Psoas muscle (tissue), 8 donors: Measurements from ENCODE around the gene PANK4. TPM values are rescaled to one million over a fixed set of nuclear protein-coding genes. Genes with fewer than 3 reads are reported as not detected.

Source experiments
- ATAC-seq, 4 donors: fragments of 200-7000 bp; cut with Tn5 transposase; one replicate each; pipeline ENCODE4 v1.9.1; 2020; ENCODE audit warnings: moderate library complexity in 3 of 4, mild to moderate bottlenecking in 2 of 4
- DNase-seq, 2 donors: peaks; one replicate each; pipeline ENCODE4 v3.0.0-alpha.2; 2020
- H3K27ac ChIP-seq: fragments of 200-600 bp; one replicate; pipeline ENCODE4 v1.8.0; 2022
- H3K27me3 ChIP-seq, 3 donors: fragments of 200-600 bp in 1 of 3; one replicate each; pipeline versions ENCODE4 v1.6.1 to v1.8.0; 2013 to 2022; ENCODE audit warnings: low read length in 2 of 3, mild to moderate bottlenecking in 2 of 3, moderate library complexity in 1 of 3; ENCODE audit not compliant: insufficient read depth in 3 of 3
- H3K36me3 ChIP-seq, 2 donors: fragments of 200-600 bp in 1 of 2; one replicate each; pipeline versions ENCODE4 v1.6.1 to v1.8.0; 2013 to 2022; ENCODE audit warnings: low read depth in 1 of 2, mild to moderate bottlenecking in 1 of 2, moderate library complexity in 1 of 2; ENCODE audit not compliant: insufficient read depth in 1 of 2
- H3K4me1 ChIP-seq: fragments of 200-600 bp; one replicate; pipeline ENCODE4 v1.8.0; 2022
- H3K4me3 ChIP-seq: fragments of 200-600 bp; one replicate; pipeline ENCODE4 v1.8.0; 2022; ENCODE audit warnings: mild to moderate bottlenecking
- H3K9me3 ChIP-seq: fragments of 200-600 bp; one replicate; pipeline ENCODE4 v1.8.0; 2022
- WGBS, 3 donors: extraction: QIAGEN DNeasy Blood & Tissue Kit; methylation state at CpG; one replicate each; pipeline versions ENCODE4 v1.1.6 to v1.1.7; 2013; 5-methylcytosine and 5-hydroxymethylcytosine counted together
- intact Hi-C, 2 donors: fragments of 100-400 bp; cut with DNase I; formaldehyde crosslinking; loops; one replicate each; pipeline versions ENCODE4 v1.11.0 to v1.14.2; 2022
- polyA plus RNA-seq, 3 donors: library from polyadenylated mRNA; stranded (reverse); fragments of 200-250 nt; gene quantifications; one replicate each; pipeline ENCODE4 v1.2.3, GENCODE V29; 2013
- total RNA-seq, 4 donors: library from RNA; stranded (reverse); fragmentation: NEBNext Ultra II Directional in 2 of 4; extraction: Animal tissue kit (Norgen Biotek cat#: 25700) in 2 of 4; gene quantifications; one replicate each; pipeline versions ENCODE4 v1.2.1 to v1.2.4, GENCODE V29; 2021 to 2023
- TF ChIP-seq, protein P1 (sequence below): fragments of 200-600 bp; IDR thresholded peaks from one replicate; pipeline ENCODE4 v1.8.0; 2022; ENCODE audit warnings: antibody characterized with exemption
- donor health status: healthy with polysubstance abuse.
- donor health status: DM: no; HTN: no; CAD: no; lungs with moderate emphysema.
- donor health status: Bipolar disorder and iron deficiency.
- donor health status: healthy.
- donor health status: DM: yes; HTN: yes; CAD: no.
- donor health status: DM: no; HTN: no; CAD: no.
- donor health status: DM: no; HTN: no; CAD: no.
- donor health status: DM: yes; HTN: yes; CAD: no.

PANK4 gene
- total and polyA plus RNA-seq, 7 donors = 29.0 to 45.1 (median 31.9) TPM

DNA sequence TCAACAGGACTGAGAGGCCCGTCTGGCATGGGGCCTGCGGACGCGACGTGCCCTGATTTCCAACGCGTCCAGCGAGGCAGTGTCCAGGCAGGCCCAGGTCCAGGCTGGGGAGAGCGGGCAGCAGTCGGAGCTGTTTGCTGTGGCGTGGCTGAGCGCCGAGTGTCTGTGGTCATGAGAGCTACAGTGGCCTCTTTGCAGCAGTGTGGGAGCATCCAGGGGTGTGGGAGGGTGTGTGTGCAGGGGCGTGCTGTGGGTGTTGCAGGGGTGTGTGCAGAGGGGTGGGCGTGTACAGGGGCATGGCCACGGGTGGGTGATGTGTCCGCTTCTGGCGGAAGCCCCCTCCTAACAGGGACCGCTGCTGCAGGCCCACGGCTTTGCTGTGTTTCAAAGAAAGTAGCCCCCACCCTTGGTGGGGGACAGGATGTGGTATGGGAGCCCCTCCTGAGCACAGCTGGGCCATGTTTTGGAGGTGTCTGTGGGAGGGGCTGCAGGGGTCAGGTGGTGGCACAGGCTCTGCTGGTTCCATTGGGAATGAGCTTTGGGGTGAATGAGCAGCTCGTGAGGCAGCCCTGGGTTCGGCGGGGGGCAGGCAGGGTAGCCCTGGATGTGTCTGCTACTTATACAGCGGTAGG, 32.6 kb downstream of the PANK4 start:
- intact Hi-C loops = no loop called here

DNA sequence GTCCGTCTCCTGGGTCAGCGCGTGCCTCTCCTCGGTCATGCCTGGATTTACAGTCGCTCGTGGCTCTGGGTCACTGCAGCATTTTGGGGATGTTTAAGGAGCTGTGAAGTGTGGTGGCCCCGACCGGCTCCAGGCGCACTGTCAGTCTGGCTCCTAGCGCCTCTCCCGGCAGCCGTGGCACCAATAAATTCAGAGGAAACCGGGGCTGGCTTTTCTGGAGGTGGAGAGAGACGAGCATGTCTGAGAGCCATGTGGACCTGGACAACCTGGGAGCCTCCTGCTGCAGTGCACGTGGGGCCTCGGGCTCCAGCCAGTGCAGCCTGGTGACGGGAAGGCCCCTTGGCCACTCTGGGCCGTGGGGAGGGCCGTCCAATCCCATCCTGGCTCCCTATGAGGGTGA, 33.2 kb downstream of the PANK4 start:
- H3K9me3 ChIP-seq = peaks cover 3% of the 10 kb centered on the region
- 31 to 45% (median 42%) methylated on average over 18 to 19 of the region's 19 CpGs for WGBS, 3 donors

More for the DNA sequence above, 32.6 kb downstream of the PANK4 start:
- Histone ChIP-seq H3K27ac (no peak overlapping the region), H3K9me3 (peaks cover under 1% of the 10 kb centered on the region), H3K36me3 (no peaks in the 10 kb centered on the region), H3K4me1 (peaks cover 3% of the 10 kb centered on the region), H3K4me3 (no peak overlapping the region), H3K27me3 (peaks cover 0 to 15% (median 0%) of the 10 kb centered on the region in 3 donors)
- TF ChIP-seq, protein P1, sequence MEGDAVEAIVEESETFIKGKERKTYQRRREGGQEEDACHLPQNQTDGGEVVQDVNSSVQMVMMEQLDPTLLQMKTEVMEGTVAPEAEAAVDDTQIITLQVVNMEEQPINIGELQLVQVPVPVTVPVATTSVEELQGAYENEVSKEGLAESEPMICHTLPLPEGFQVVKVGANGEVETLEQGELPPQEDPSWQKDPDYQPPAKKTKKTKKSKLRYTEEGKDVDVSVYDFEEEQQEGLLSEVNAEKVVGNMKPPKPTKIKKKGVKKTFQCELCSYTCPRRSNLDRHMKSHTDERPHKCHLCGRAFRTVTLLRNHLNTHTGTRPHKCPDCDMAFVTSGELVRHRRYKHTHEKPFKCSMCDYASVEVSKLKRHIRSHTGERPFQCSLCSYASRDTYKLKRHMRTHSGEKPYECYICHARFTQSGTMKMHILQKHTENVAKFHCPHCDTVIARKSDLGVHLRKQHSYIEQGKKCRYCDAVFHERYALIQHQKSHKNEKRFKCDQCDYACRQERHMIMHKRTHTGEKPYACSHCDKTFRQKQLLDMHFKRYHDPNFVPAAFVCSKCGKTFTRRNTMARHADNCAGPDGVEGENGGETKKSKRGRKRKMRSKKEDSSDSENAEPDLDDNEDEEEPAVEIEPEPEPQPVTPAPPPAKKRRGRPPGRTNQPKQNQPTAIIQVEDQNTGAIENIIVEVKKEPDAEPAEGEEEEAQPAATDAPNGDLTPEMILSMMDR = no peak
- ATAC-seq (peak in 3 of 4 donors; percentile 11 to 21 (median 15)), DNase-seq (no peak)
- 47 to 59% (median 54%) methylated on average over 24 of the region's 24 CpGs for WGBS, 3 donors

DNA sequence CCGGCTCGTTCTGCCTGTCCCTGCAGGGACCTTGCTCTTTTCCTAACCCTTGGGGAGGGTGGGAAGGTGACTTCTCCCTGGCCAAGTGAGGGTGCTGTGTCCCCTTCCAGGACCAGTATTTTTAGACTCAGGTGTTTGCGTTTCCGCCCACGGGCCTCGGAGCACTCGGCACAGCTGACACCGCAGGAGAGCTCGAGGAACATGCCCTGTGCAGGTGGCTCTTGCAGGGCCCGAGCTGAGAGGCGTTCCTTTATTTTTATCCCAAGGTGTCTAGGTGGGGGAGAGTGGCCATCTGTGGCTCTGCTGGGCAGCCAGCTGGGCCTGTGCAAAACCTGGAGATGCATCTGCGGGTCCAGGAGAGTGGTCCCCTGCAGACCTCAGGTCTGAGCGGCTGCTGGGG, 34.3 kb downstream of the PANK4 start:
- Histone ChIP-seq H3K9me3 (peaks cover 3% of the 10 kb centered on the region), H3K27ac (no peak overlapping the region), H3K36me3 (no peaks in the 10 kb centered on the region), H3K27me3 (peaks cover 0 to 15% (median 0%) of the 10 kb centered on the region in 3 donors), H3K4me3 (no peak overlapping the region), H3K4me1 (peaks cover 3% of the 10 kb centered on the region)
- TF ChIP-seq, protein P1 = no peak
- intact Hi-C loops = no loop called here
- ATAC-seq (no peak), DNase-seq (no peak)
- WGBS, 3 donors = 66 to 71% (median 68%) methylated on average over 13 of the region's 13 CpGs

More for the DNA sequence above, 33.2 kb downstream of the PANK4 start:
- TF ChIP-seq, protein P1 = no peak
- no peaks in the 10 kb centered on the region for H3K36me3 ChIP-seq
- no peak overlapping the region for H3K4me3 ChIP-seq
- no peak overlapping the region for H3K27ac ChIP-seq
- H3K27me3 ChIP-seq = peaks cover 0 to 15% (median 0%) of the 10 kb centered on the region in 3 donors
- DNase-seq (no peak), ATAC-seq (no peak)
- H3K4me1 ChIP-seq = peaks cover 3% of the 10 kb centered on the region
- intact Hi-C loops = no loop called here

DNA sequence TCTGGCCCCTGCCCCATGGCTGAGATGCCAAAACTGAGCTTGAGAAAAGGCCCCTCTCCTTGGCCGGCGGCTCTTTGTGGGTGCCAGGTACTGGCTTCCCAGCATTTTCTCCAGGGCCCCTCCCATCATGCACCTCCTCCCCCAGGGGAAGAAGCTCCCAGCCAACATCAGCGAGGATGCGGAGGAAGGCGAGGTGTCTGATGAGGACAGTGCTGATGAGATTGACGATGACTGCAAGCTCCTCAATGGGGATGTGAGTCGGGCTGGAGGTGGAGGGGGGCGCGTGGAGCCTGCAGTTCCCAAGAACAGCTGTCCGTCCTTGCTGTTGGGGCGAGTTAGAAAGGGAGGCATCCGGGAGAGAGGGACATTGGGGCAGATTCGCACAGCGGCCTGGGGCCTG, 36.8 kb downstream of the PANK4 start:
- Histone ChIP-seq H3K4me3 (no peak overlapping the region), H3K36me3 (no peaks in the 10 kb centered on the region), H3K27ac (no peak overlapping the region), H3K4me1 (no peaks in the 10 kb centered on the region), H3K27me3 (peaks cover 0 to 8% (median 0%) of the 10 kb centered on the region in 3 donors), H3K9me3 (peaks cover 3% of the 10 kb centered on the region)
- ATAC-seq (no peak), DNase-seq (no peak)
- TF ChIP-seq, protein P1 = no peak
- 83 to 86% (median 86%) methylated on average over 13 to 14 of the region's 14 CpGs for WGBS, 3 donors
- intact Hi-C loops = no loop called here

DNA sequence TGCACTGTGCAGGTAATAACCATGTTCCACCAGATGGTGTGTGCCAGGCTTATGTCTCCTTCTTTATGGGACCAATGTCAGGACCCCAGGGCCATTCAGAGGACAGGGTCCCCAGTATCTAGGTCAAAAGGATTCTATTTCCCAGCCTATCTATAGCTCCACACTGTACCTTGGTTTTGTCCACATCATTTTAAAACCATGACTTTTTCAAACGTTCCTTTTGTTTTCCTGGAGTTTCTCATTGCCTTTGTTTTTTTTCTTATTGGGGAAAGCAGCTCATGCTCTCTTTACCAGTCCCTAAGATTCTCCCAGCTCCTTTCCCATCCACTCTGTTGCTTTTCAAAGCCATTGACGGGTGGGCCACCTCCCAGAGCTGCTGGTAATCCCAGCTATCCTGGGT, 37.7 kb downstream of the PANK4 start:
- WGBS, 3 donors = 88 to 90% (median 88%) methylated on average over 2 of the region's 2 CpGs
- H3K9me3 ChIP-seq = peaks cover 3% of the 10 kb centered on the region
- no peaks in the 10 kb centered on the region for H3K36me3 ChIP-seq
- no peak overlapping the region for H3K4me3 ChIP-seq
- DNase-seq (no peak), ATAC-seq (no peak)
- peaks cover 0 to 8% (median 0%) of the 10 kb centered on the region in 3 donors for H3K27me3 ChIP-seq
- intact Hi-C loops = no loop called here
- no peaks in the 10 kb centered on the region for H3K4me1 ChIP-seq
- TF ChIP-seq, protein P1 = no peak
- no peak overlapping the region for H3K27ac ChIP-seq
